Neural progenitor cell (in vitro differentiated cells): ENCODE measurements around the gene SCAMP3. TPM values are rescaled to one million over a fixed set of nuclear protein-coding genes. Genes with fewer than 3 reads are reported as not detected.

Experiments used
- DNase-seq: peaks from one replicate; pipeline ENCODE4 v3.0.0-alpha.2; 2016; ENCODE audit warnings: low spot score
- H2AFZ ChIP-seq: fragments of 200-600 bp; sonication (generic); replicated peaks from 2 replicates; pipeline ENCODE4 v1.6.1; 2016; ENCODE audit warnings: antibody characterized with exemption
- H3F3A ChIP-seq: fragments of 200-600 bp; sonication (generic); 2 replicates; pipeline ENCODE4 v1.6.1; 2016; ENCODE audit warnings: antibody characterized with exemption, low read depth
- H3K27ac ChIP-seq: fragments of 200-600 bp; sonication (generic); 2 replicates; pipeline ENCODE4 v1.5.1; 2016; ENCODE audit warnings: mild to moderate bottlenecking
- H3K27me3 ChIP-seq: fragments of 200-600 bp; sonication (generic); 2 replicates; pipeline ENCODE4 v1.6.1; 2016; ENCODE audit warnings: mild to moderate bottlenecking, moderate library complexity
- H3K36me3 ChIP-seq: fragments of 200-600 bp; sonication (generic); 2 replicates; pipeline ENCODE4 v1.5.1; 2016
- H3K4me1 ChIP-seq: fragments of 200-600 bp; sonication (generic); 2 replicates; pipeline ENCODE4 v1.6.1; 2016; ENCODE audit warnings: mixed run types
- H3K4me2 ChIP-seq: fragments of 200-600 bp; sonication (generic); 2 replicates; pipeline ENCODE4 v1.6.1; 2016
- H3K4me3 ChIP-seq: fragments of 200-600 bp; sonication (generic); 2 replicates; pipeline ENCODE4 v1.5.1; 2016
- H3K79me2 ChIP-seq: fragments of 200-600 bp; sonication (generic); 2 replicates; pipeline ENCODE4 v1.6.1; 2016; ENCODE audit warnings: low read depth
- H3K9ac ChIP-seq: fragments of 200-600 bp; sonication (generic); 2 replicates; pipeline ENCODE4 v1.6.1; 2016
- H3K9me3 ChIP-seq: fragments of 200-600 bp; sonication (generic); 2 replicates; pipeline ENCODE4 v1.5.1; 2016; ENCODE audit warnings: low read depth
- H4K20me1 ChIP-seq: fragments of 200-600 bp; sonication (generic); 2 replicates; pipeline ENCODE4 v1.6.1; 2016; ENCODE audit warnings: low read depth
- H3K27ac Mint-ChIP-seq: 3 replicates; pipeline ENCODE4 v1.8.0; 2021; ENCODE audit warnings: mixed read lengths
- H3K27me3 Mint-ChIP-seq: 2 replicates; pipeline ENCODE4 v1.8.0; 2022; ENCODE audit warnings: low read depth, mild to moderate bottlenecking, inconsistent platforms, moderate library complexity, mixed read lengths; ENCODE audit not compliant: insufficient read depth
- H3K36me3 Mint-ChIP-seq: 3 replicates; pipeline ENCODE4 v1.8.0; 2021; ENCODE audit warnings: mixed read lengths
- H3K4me1 Mint-ChIP-seq: 3 replicates; pipeline ENCODE4 v1.8.0; 2021; ENCODE audit warnings: mixed read lengths
- H3K4me3 Mint-ChIP-seq: 3 replicates; pipeline ENCODE4 v1.8.0; 2021; ENCODE audit warnings: mild to moderate bottlenecking, moderate library complexity, mixed read lengths
- H3K9me3 Mint-ChIP-seq: 3 replicates; pipeline ENCODE4 v1.8.0; 2020; ENCODE audit warnings: mixed read lengths
- EZH2 ChIP-seq: fragments of 200-600 bp; sonication (generic); IDR thresholded peaks from 2 replicates; pipeline ENCODE4 v1.6.1; 2017; ENCODE audit warnings: antibody characterized with exemption, mild to moderate bottlenecking, moderate library complexity
- EZH2phosphoT487 ChIP-seq: fragments of 200-600 bp; sonication (generic); IDR thresholded peaks from 2 replicates; pipeline ENCODE4 v1.6.1; 2017; ENCODE audit warnings: antibody characterized with exemption
- total RNA-seq: library from RNA; depleted of rRNA; stranded (reverse); fragments of >200 nt; gene quantifications from 2 replicates; pipeline ENCODE4 v1.2.3, GENCODE V29; 2015; ENCODE audit warnings: low replicate concordance
- TF ChIP-seq, protein P1 (sequence below): fragments of 200-600 bp; sonication (generic); IDR thresholded peaks from 2 replicates; pipeline ENCODE4 v1.5.1; 2017; ENCODE audit warnings: antibody characterized with exemption, mild to moderate bottlenecking

Gene SCAMP3
- total RNA-seq, 1 donor from 2014 or later, result 21.8 TPM

DNA sequence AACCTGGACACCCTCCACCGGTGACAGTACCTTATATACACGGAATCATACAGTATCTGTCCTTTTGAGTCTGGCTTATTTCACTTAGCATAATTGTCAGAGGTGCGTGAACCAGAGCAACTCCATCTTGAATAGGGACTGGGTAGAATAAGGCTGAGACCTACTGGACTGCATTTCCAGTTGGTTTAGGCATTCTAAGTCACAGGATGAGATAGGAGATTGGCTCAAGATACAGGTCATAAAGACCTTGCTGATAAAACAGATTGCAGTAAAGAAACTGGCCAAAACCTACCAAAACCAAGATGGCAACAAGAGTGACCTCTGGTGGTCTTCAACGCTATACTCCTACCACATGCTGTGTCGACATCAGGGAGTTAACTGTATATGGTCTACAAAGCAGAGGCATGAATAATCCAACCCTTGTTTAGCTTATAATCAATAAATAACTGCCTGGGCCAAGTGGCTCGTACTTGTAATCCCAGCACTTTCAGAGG lies 45.1 kb upstream of the SCAMP3 start:
- Histone ChIP-seq H2AFZ (no peak overlapping the region), H3F3A (peaks cover 22% of the 10 kb centered on the region), H3K4me3 (no peak overlapping the region), H3K79me2 (peaks cover 36% of the 10 kb centered on the region), H4K20me1 (peaks cover 22% of the 10 kb centered on the region), H3K36me3 (no peaks in the 10 kb centered on the region), H3K4me1 (peaks cover 14% of the 10 kb centered on the region), H3K9ac (no peak overlapping the region), H3K27me3 (no peaks in the 10 kb centered on the region), H3K4me2 (no peak overlapping the region), H3K27ac (peak overlapping the region; percentile 97), H3K9me3 (no peaks in the 10 kb centered on the region)
- H3K36me3 Mint-ChIP-seq, result peaks cover 13% of the 10 kb centered on the region
- H3K4me1 Mint-ChIP-seq, result peaks cover 50% of the 10 kb centered on the region
- H3K27ac Mint-ChIP-seq, result peak overlapping the region; percentile 61
- DNase-seq, result peak; percentile 69
- TF ChIP-seq, protein P1, sequence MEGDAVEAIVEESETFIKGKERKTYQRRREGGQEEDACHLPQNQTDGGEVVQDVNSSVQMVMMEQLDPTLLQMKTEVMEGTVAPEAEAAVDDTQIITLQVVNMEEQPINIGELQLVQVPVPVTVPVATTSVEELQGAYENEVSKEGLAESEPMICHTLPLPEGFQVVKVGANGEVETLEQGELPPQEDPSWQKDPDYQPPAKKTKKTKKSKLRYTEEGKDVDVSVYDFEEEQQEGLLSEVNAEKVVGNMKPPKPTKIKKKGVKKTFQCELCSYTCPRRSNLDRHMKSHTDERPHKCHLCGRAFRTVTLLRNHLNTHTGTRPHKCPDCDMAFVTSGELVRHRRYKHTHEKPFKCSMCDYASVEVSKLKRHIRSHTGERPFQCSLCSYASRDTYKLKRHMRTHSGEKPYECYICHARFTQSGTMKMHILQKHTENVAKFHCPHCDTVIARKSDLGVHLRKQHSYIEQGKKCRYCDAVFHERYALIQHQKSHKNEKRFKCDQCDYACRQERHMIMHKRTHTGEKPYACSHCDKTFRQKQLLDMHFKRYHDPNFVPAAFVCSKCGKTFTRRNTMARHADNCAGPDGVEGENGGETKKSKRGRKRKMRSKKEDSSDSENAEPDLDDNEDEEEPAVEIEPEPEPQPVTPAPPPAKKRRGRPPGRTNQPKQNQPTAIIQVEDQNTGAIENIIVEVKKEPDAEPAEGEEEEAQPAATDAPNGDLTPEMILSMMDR, result peak; percentile 52
- TF ChIP-seq EZH2, result no peak
- peaks cover 12% of the 10 kb centered on the region for H3K27me3 Mint-ChIP-seq
- no peaks in the 10 kb centered on the region for H3K9me3 Mint-ChIP-seq
- H3K4me3 Mint-ChIP-seq, result peak overlapping the region; percentile 67

- Mint-ChIP-seq H3K27ac (peak overlapping the region; percentile 61), H3K4me3 (no peak overlapping the region)
- no peak overlapping the region for H3K27ac ChIP-seq
These were observed 43.8 kb upstream of the SCAMP3 start for GRCh38 chr1:155305881-155306391.

GRCh38 chr1:155304558-155305063 lies 42.5 kb upstream of the SCAMP3 start:
- DNase-seq, result no peak
- no peak overlapping the region for H3K4me3 ChIP-seq
- no peak overlapping the region for H2AFZ ChIP-seq
- no peaks in the 10 kb centered on the region for H4K20me1 ChIP-seq
- no peaks in the 10 kb centered on the region for H3K27me3 ChIP-seq
- H3K36me3 ChIP-seq, result no peaks in the 10 kb centered on the region
- H3K79me2 ChIP-seq, result peaks cover 9% of the 10 kb centered on the region
- H3K4me2 ChIP-seq, result no peak overlapping the region
- no peaks in the 10 kb centered on the region for H3K9me3 ChIP-seq
- no peak overlapping the region for H3K4me3 Mint-ChIP-seq
- no peaks in the 10 kb centered on the region for H3K9me3 Mint-ChIP-seq
- no peak overlapping the region for H3K9ac ChIP-seq
- H3F3A ChIP-seq, result peaks cover 22% of the 10 kb centered on the region
- peaks cover 7% of the 10 kb centered on the region for H3K27me3 Mint-ChIP-seq
- H3K27ac ChIP-seq, result no peak overlapping the region
- TF ChIP-seq, protein P1, result no peak
- no peak for TF ChIP-seq EZH2
- TF ChIP-seq EZH2phosphoT487, result no peak
- peaks cover 28% of the 10 kb centered on the region for H3K4me1 Mint-ChIP-seq
- peaks cover 3% of the 10 kb centered on the region for H3K4me1 ChIP-seq
- no peaks in the 10 kb centered on the region for H3K36me3 Mint-ChIP-seq
- peak overlapping the region; percentile 88 for H3K27ac Mint-ChIP-seq

More at GRCh38 chr1:155305881-155306391, 43.8 kb upstream of the SCAMP3 start:
- Histone ChIP-seq H4K20me1 (peaks cover 9% of the 10 kb centered on the region), H3K4me1 (peaks cover 14% of the 10 kb centered on the region), H3K9me3 (no peaks in the 10 kb centered on the region), H3K27me3 (no peaks in the 10 kb centered on the region), H3K79me2 (peaks cover 22% of the 10 kb centered on the region), H3F3A (peaks cover 22% of the 10 kb centered on the region), H3K4me2 (no peak overlapping the region), H2AFZ (no peak overlapping the region), H3K36me3 (no peaks in the 10 kb centered on the region), H3K9ac (no peak overlapping the region), H3K4me3 (no peak overlapping the region)
- H3K27me3 Mint-ChIP-seq, result peaks cover 9% of the 10 kb centered on the region
- DNase-seq, result no peak
- peaks cover 3% of the 10 kb centered on the region for H3K36me3 Mint-ChIP-seq
- TF ChIP-seq, protein P1, result no peak
- TF ChIP-seq EZH2phosphoT487 (no peak), EZH2 (no peak)
- no peaks in the 10 kb centered on the region for H3K9me3 Mint-ChIP-seq
- peaks cover 38% of the 10 kb centered on the region for H3K4me1 Mint-ChIP-seq
